HG03066 (cell line): ENCODE measurements around the gene RFC3.
"Not testable (repeated sequence)": the region's sequence is repeated elsewhere in the genome, so short reads cannot be mapped to it uniquely, and the experiment has no call there.

Experiments used
- ATAC-seq: cut with Tn5 transposase; IDR thresholded peaks from one replicate; pipeline ENCODE4 v1.9.1; 2021; ENCODE audit warnings: low read depth; ENCODE audit not compliant: unreplicated experiment

The RFC3 gene, protein sequence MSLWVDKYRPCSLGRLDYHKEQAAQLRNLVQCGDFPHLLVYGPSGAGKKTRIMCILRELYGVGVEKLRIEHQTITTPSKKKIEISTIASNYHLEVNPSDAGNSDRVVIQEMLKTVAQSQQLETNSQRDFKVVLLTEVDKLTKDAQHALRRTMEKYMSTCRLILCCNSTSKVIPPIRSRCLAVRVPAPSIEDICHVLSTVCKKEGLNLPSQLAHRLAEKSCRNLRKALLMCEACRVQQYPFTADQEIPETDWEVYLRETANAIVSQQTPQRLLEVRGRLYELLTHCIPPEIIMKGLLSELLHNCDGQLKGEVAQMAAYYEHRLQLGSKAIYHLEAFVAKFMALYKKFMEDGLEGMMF

DNA sequence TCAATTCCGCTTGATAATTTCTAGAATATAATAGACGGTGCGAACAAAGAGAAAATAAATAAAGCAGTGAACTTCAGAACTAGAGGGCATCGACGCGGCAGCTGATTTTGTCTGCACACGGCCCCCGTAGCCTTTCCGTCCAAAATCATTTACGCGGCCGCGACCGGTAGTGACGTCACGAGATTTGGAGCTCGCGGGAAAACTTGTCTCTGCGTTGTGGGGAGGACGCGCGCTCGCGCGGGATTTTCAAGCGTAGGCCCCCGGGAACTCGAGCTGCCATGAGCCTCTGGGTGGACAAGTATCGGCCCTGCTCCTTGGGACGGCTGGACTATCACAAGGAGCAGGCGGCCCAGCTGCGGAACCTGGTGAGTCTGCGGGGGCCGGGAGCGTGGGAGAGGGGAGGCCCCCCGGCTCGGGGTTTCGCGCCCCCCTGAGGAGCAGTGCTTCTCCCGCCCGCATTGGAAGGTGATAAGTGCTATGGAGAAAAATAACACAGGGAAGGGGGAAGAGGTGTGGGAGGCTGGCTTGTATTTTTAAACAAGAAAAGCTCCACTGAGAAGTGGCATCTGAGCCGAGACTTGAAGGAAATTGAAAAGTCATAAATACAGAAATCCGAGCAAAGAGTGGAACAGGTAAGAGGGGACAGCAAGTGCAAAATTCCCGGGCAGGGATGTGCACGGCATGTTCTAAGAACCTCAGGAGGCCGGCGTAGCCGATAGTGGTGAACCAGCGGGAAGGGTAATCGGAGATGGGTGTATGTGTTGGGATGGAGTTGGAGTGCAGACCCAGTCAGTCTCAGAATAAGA lies at the start of gene RFC3:
RFC3 (plus strand) TSS at position 249 of the 806 bp plus-strand sequence; CDS start at position 279, 30 bp downstream.
- ATAC-seq = peak; percentile 96

GRCh38 chr13:33771296-33771695 lies 46.7 kb upstream of the RFC3 start:
- no peak for ATAC-seq

DNA sequence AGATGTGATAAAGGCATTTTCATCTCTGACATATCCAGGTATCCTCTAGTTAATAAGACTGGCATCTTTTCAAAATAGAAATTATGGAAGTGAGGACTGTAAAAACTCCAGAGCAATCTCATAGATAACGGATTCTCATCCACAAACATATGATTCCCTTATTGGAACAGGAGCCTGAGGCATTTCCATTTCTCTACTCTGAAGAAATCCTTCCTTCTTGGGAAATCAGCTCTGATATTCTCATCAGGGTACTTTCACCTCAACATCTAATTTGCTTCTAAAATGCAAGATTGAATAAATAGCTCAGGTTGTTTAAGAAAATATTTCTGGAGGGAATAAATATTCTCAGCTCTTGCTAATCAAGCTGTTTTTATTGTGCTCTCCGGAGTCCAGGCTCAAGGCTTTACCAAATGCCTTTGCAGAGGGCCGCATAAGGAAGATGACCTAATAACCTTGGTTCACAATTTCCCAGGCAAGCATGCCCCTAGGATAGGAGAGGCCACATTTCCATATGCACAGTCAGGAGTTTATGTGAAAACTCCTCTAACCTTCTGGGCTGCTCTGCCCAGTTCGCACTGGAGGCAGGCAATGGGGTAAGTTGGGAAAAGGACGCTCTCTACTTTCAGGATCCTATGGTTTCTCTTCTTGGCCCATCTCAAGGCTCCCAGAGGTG lies 44.0 kb upstream of the RFC3 start:
- ATAC-seq = no peak

DNA sequence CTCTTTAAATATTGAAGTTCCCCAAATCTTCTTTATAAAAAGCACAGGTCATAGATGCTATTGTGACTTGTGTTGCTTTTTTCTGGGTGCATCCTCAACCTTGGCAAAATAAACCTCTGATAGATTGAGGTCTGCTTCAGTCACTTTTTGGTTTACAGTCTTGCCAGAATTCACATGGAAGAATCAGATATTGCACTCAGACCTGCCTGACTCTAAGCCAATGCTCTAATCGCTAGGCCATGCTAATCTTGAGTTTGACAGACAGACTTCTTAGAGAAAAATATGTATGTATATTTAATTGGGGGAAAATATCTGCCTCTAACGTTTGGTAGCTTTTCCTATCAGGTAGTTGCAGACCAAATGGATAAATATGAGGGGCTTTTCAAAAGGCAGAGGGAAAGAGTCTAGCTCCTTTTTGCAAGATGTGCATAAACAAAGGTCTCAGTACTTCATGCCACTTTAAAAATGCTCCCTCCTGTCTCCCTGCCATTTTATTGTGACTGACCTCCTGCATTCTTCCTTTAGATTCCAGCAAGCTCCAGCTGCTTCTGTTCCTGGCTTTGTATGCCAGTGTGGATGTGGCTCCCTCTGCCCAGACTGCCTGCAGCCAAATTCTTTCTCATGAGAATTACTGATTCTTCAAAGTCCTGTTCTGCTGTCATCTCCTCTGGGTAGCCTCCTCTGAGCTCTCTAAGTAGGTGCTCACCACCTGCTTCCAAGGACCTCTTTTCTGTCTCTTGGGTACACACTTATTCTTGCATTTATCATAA lies 42.4 kb upstream of the RFC3 start:
- ATAC-seq = no peak

DNA sequence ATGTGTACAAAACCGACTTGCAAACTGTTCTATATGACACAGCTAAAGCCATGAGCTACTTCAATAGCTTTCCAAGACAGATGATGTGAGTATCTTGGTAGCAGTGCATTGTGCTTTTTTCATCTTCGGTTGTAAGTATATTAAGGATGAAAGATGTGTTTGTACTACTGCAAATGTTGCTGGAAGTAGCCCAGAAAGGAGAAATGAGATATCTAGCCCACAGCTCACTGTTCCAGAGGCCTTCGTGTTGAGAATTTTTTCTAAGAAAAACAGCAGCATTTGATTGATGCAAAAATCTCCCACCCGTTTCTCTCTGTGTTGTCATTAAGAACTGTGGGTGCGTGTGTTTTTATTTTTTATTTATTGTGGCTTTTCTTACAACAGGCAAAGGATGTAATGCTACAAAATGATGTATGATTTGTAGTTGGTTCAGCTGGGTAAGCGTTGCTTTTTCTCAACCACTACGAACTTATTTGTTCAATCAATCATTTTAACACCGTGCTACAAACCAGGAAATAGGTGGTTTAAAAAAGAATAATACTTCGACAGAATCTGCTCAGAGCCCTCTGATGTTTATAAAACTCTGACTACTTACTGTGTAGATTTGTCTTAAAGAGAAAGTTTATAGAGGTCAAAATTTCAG lies 41.6 kb upstream of the RFC3 start:
- ATAC-seq = no peak

GRCh38 chr13:33782631-33783030 lies 35.3 kb upstream of the RFC3 start:
- ATAC-seq = no peak

- not testable (repeated sequence) for ATAC-seq
Observed at GRCh38 chr13:33783212-33783611, 34.7 kb upstream of the RFC3 start.

DNA sequence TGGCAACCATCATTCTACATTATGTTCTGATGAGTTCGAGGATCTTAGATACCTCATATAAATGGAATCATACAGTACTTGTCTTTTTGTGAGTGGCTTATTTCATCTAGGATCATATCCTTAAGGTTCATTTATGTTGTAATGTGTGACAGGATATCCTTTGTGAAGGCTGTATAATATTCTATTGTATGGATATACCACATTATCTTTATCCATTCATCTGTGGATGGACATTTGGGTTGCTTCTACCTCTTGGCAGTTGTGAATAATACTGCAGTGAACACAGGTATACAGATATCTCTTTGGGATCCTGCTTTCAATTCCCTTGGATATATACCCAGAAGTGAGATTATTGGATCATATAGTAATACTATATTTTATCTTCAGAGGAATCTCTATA lies 33.2 kb upstream of the RFC3 start:
- ATAC-seq = no peak

GRCh38 chr13:33785384-33785783 lies 32.6 kb upstream of the RFC3 start:
- no peak for ATAC-seq

DNA sequence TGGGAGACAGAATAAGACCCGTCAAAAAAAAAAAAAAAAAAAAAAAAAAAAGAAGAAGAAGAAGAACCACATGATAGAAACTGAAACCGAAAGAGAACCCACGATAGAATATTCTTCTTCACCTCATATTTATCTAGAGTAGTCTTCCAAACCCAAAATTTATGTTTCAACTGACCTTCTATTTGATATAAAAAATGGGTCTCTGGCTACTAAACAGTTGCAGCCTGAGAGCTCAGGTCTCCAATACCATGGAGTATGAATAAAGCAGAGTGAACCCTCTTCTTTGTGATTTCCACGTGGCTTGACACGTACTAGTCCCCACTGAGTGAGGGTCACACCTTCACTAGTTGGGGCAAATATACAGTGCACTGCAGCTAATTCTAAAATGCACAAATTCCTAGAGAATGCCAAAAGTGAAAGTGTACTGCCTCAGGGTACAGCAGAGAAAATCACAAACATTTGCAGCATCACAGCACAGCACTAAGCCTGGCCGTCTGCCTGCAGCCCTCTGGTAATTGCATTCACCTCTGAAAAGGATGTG lies 30.8 kb upstream of the RFC3 start:
- ATAC-seq = no peak

GRCh38 chr13:33789066-33789606 lies 28.8 kb upstream of the RFC3 start:
- ATAC-seq = no peak

DNA sequence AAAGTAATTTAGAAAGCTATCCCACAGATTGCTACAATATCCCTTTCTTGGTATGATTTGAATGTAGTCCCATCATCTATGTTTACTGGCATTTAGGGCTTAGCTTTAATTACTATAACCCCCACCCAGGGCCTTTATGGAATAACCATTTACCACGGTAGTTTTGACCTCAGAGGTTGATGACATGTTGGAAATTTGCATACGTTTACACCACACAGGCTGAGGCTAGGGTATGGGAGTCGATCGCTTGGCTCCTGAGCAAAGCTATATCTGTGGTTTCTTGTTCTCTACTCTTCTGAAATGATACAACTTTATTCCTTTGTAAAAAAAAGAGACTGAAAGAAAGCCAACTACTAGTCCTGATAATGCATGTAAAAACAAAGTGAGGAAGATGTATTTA lies 28.2 kb upstream of the RFC3 start:
- no peak for ATAC-seq

DNA sequence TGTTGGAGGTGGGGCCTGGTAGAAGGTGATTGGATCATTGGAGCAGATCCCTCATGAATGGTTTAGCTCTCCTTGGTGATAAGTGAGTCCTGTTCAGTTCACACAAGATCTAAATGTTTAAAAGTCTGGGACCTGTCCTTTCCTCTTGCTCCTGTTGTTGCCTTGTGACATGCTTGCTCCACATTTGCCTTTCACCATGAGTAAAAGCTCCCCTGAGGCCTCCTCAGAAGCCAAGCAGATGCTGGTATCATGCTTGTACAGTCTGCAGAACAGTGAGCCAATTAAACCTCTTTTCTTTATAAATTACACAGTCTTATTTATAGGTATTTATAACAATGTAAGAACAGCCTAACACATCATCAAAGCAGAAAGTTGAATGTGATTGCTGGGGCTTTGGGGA lies 24.2 kb upstream of the RFC3 start:
- no peak for ATAC-seq

DNA sequence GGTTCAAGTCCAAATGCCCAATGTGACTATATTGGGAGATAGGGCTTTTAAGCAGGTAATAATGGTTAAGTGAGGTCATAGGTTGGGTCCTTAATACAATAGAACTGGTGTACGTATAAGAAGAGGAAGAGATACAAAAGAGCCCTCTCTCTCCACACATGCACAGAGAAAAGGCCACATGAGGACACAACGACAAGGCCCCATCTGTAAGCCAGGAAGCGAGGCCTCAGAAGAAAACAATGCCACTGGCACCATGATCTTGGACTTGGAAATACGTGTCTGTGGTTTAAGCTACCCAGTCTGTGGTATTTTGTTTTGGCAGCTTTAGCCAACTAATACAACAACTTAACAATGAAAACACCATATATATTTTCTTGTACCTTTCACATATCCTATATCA lies 23.4 kb upstream of the RFC3 start:
- ATAC-seq = no peak

DNA sequence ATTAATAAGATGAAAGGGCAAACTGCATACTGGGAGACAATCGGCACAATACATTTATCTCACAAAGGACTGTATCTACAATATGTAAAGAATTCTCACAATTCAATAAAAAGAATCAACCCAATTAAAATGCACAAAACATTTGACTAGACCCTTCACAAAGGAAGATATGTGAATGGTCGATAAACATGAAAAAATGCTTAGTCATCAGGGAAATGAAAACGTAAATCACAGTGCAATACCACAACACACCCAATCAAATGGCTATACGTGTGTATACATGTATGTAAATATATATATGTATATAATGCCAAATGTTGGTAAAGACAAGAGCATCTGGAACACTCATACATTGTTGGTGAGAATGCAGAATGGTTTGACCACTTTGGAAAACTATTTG lies 21.9 kb upstream of the RFC3 start:
- ATAC-seq = no peak

DNA sequence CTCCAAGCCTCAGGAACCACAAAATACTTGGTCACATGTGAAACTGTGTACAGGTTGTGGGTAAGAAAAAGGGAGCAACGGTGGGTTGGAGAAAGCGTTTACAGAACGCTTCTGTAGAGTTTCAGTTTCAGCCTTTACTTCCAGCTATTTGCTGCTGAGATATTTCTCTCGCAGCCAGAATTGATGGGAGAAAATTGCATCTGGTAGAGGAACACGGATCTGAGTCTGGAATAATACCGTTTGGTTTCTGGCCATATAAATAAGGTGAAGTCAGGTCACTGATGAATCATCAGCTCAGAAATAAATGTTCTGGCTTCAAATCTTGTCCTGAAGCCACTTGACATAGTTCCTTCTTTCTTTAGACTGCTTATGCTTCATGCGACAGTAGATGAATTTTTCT lies 20.3 kb upstream of the RFC3 start:
- no peak for ATAC-seq

- ATAC-seq = no peak
Observed at GRCh38 chr13:33798023-33798422, 19.9 kb upstream of the RFC3 start.

DNA sequence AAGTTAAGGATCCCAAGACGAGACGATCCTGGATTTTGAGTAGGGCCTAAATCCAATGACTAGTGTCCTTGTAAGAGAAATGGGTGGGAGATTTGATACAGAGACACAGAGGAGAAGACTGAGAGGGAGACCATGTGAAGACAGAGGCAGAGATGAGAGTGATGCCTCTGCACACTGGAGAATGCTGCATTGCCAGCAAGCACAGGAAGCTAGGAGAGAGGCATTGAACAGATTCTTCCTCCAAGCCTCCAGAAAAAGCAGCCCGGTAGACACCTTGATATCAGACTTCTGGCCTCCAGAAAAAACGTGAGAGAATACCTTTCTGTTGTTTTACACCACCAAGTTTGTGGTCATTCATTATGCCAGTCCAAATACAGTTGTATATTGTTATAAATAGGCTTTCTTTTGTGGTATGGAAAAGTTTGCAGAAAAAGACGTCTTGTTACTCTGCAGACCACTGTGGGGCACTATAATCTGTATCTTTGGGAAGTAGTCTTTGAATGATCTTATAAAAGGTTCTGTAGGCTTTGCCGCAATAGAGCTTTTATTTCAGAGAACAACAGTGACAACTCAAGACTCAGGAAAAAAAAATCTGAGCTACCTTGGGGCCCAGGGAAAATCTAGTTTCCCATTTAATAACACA lies 17.9 kb upstream of the RFC3 start:
- ATAC-seq = no peak

- ATAC-seq = no peak
Observed at GRCh38 chr13:33800646-33801186, 17.2 kb upstream of the RFC3 start.
